Esophagus squamous epithelium (tissue), 4 donors: ENCODE data around the gene MAPK12.

Experiments used
- POLR2A ChIP-seq, 4 donors: fragments of 450-650 bp; IDR thresholded peaks; one replicate each; pipeline ENCODE4 v1.6.1; 2017; ENCODE audit warnings: antibody characterized with exemption in 4 of 4, mild to moderate bottlenecking in 4 of 4, moderate library complexity in 3 of 4
- TF ChIP-seq, protein P1 (sequence below), 6 experiments: fragments of 450-650 bp in 4 of 6; fragments of 200-600 bp in 2 of 6; sonication (generic) in 2 of 6; IDR thresholded peaks; one replicate each; pipeline ENCODE4 v1.5.1; 2016 to 2019; ENCODE audit warnings: antibody characterized with exemption in 6 of 6, mild to moderate bottlenecking in 4 of 6, moderate library complexity in 4 of 6

DNA sequence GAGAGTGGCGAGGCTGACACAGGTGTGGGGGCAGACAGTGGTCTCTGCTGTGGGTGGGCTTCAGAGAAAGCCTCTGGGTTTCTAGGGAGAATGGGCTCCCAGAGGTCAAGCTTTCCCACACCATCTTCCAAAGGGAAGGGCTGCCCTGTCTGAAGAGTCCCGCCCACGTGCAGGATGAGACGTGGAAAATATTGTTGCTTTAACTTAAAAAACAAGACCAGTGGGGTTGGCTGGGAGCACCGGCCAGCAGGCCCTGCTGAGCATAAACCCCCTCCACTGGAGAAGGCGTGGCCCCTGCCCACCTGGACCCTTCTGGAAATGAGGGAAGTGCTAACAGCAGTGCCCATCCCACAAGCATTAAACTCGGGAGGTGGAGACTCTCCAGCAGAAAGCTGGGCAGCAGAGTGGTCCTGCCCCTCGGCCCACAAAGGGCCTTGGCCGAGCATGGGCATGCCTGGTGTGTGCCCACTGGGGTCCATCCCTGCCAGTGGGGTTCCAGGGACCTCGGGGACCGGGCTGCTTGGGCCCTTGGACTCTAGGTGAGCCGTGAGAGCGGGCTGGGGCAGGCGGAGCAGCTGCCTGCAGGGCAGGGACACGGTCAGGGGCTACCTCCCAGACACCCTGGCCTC, 45.3 kb downstream of the MAPK12 start:
- TF ChIP-seq, protein P1, sequence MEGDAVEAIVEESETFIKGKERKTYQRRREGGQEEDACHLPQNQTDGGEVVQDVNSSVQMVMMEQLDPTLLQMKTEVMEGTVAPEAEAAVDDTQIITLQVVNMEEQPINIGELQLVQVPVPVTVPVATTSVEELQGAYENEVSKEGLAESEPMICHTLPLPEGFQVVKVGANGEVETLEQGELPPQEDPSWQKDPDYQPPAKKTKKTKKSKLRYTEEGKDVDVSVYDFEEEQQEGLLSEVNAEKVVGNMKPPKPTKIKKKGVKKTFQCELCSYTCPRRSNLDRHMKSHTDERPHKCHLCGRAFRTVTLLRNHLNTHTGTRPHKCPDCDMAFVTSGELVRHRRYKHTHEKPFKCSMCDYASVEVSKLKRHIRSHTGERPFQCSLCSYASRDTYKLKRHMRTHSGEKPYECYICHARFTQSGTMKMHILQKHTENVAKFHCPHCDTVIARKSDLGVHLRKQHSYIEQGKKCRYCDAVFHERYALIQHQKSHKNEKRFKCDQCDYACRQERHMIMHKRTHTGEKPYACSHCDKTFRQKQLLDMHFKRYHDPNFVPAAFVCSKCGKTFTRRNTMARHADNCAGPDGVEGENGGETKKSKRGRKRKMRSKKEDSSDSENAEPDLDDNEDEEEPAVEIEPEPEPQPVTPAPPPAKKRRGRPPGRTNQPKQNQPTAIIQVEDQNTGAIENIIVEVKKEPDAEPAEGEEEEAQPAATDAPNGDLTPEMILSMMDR (IDR thresholded peaks at IDR 0.05): no peak
- TF ChIP-seq POLR2A (IDR thresholded peaks at IDR 0.05): no peak
